GM21390 (cell line): ENCODE results near the gene OBSCN.
"Not testable (repeated sequence)": the region's sequence is repeated elsewhere in the genome, so short reads cannot be mapped to it uniquely, and the experiment has no call there.

Source experiments
- ATAC-seq: cut with Tn5 transposase; IDR thresholded peaks from one replicate; pipeline ENCODE4 v1.9.1; 2021; ENCODE audit not compliant: unreplicated experiment

Gene OBSCN

DNA sequence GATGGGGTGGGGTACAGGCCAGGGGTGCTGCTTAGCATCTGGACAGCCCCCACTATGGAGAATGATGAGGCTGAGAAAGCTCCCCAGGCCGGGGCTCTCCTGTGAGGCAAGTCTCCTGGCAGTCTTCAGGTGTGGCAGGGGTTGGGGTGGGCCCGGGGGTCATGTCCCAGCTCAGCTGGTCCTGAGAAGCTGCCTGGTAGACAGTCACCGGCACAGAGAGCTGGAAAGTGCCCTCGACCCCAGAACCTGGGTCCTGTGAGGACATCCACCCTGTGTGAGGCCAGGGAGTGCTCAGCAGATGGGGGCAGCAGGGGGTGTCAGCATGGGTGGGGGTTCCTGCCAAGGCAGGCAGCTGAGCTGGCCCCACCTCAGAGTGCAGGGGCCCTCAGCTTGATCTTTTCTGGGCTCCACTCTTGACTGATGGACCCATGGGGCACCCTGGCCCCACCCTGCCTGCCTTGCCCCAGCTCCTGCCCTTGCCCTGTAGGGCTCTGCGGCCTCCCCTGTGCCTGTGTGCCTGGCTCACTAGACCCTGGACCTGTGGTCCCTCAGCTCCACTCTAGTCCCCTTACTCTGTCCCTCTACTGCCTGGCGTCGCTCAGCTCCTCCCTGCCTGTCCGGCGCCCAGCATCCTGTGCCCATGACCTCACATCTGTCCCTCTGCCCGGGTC is 36.5 kb upstream of the OBSCN start:
- no peak for ATAC-seq

DNA sequence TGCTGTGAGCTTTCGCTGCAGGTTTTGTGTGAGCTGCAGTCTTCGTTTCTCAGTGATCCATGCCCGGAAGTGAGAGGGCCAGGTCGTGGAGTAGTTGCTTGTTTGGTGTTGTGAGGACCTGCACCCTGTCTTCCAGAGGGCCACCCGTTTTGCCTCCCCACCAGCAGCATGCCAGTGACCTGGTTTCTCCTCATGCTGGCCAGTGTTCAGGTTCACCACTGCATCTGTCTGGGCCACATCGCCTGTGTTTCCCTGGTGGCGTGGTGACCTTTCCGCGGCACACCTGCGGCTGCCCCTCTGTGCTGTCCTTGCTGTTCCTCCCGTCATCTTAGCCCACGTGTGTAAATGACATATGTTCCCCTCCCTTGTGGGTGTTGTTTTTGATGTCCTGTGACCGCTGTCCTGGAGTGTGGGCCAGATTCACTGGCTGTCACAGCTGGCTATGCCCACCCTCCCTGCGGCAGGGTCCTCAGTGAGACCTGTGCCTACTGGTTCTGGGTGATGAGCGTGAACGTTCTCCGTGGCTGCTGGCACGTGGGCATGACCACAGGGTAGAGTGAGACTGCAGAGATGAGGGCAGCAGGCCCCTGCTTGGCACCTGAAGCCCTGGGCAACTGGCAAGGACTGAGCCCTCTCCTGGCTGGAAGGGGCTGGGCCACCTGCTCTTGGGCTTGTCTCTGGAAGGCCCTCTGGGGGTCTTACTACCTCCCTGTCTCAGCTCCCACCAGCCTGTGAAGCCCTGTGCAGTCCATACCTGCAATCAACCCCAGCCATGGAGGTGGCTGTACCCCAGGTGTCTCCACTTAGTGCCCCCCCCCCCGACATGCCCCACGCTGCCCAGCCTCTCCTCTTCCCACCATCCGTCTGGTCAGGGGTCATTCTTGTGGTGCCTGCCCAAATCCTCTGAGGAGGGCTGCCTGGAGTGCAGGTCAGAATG is 35.0 kb upstream of the OBSCN start:
- ATAC-seq = no peak

DNA sequence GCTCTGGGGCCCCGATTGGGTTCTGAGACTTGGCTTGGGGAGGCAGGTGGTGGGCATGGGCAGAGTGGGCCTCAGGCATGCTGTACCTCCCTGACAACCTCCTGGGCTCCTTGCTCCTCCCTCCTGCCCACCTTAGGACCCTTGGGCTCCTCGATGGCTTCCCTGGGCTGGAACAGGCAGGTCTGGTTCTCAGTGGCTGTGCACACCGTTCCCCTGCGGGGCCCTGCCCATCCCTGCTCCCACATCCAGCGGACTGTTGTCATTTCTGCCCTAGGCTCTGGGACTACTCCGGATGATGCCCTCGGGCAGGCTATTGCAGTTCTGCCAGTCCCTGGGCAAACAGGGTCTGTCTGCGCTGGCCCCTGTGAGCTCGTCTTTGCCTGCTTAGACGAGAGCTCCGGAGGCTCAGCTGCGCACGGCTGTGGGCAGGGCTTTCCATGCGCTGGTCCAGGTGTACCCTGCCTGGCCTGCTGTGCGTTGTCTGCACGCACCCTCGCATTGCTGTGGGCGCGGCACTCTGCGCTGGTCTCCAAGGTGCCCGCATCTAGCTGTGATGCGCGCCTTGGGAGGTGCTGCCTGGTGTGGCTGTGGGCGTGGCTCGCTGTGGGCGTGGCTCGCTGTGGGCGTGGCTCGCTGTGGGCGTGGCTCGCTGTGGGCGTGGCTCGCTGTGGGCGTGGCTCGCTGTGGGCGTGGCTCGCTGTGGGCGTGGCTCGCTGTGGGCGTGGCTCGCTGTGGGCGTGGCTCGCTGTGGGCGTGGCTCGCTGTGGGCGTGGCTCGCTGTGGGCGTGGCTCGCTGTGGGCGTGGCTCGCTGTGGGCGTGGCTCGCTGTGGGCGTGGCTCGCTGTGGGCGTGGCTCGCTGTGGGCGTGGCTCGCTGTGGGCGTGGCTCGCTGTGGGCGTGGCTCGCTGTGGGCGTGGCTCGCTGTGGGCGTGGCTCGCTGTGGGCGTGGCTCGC is 34.0 kb upstream of the OBSCN start:
- not testable (repeated sequence) for ATAC-seq

DNA sequence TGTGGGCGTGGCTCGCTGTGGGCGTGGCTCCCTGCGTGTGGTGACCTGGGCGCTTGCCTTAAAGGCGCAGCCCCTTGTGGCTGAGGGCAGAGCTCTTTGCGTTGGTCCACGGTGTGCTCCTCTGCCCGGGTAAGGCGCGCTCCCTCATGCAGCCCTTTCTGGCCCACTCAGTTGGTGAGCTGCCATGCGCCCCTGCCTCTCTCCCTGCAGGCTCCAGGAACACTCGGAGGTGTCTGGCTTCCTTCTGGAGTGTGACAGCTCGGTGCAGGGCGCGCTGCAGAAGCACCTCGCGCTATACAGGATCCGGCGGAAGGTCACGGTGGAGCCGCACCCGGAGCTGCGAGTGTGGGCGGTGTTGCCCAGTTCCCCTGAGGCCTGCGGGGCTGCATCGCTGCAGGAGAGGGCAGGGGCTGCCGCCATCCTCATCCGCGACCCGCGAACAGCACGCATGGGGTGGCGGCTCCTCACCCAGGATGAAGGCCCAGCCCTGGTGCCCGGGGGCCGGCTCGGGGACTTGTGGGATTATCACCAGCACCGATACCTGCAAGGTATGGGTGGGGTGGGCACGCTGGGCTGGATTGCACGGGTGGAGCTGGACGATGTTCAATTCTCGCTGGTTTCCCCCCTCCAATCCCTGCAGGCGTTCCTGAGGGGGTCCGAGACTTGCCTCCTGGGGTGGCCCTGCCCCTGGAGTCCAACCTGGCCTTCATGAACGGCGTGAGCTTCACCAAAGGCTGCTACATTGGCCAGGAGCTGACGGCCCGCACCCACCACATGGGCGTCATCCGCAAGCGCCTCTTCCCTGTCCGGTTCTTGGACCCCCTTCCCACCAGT is 33.1 kb upstream of the OBSCN start:
- no peak for ATAC-seq

DNA sequence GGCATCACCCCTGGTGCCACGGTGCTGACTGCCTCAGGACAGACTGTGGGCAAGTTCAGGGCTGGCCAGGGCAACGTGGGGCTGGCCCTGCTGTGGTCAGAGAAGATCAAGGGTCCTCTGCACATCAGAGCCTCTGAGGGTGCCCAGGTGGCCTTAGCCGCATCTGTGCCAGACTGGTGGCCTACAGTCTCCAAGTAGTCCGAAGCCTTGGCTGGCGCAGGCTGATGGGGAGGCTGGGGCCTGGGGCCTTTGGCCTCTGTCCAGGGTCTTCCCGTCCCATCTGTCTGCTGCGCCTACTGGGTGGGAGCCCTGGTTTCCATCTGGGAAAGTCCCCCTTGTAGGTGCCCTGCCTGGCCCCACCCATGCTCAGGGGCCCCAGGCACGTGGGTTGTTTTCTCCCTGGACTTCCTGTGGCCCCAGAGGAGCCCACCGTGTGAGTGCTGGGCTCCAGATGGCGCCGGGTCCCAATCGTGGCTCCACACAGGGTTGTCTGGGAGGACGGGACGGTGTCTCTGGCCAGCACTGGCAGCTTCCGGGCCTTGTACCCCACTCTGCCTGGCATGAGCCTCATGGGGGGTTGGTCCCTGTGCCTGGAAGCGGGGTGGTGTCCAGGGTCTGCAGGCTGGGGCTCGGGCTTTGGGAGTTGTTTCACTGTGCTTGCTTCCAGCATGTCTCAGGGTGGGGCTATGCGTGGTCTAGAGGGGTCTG is 32.4 kb upstream of the OBSCN start:
- ATAC-seq = no peak

DNA sequence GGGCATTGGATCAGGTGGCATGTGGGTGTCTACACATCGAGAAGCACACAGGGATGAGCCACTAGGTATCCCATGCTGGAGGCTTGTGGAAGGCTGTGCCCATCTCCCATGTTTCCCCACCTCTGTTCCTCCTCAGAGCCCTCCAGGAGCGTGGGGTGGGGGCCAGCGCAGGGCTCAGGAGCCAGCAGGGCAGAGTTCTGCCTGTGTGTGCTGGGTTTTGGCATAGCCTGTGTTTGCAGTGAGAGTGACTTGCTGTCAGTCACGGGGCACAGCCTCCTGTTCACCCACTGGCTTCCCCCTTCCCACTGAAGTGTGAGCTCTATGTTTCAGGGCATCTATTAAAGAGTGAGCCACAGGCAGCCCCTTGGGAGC is 31.8 kb upstream of the OBSCN start:
- ATAC-seq = no peak

DNA sequence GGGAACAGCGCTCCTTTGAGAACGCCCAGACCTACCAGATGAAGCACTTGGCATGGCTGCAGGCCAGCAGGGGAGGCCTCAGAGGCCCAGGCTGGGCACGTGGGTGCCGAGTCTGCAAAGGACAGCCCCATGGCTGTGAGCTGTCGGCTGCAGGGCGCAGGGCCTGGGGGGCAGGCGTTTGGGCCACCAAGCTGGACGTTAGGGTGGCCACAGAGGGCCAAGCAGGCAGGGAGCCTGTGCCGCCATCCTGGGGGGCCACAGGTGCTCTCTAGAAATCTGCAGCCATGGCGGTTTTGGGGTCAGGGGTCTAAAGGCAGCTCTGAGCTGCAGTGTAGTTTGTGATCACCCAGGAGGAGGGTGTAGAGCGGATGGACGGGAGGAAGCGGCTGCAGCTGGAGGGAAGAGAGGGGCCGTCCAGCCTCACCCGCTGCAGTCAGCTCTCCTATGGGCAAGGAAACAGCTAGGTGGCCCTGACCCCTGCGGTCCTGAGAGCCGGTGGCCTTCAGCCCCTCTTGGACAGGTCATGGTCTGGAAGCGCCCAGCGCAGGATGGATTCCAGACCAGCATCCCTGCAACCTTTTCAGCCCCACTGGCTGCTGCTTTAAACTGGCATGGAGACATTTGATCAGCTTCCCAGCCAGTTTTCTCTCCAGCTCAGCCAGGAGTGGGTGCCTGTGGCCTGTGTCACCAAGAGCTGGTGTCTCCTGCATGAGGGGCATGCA is 31.2 kb upstream of the OBSCN start:
- ATAC-seq = no peak

DNA sequence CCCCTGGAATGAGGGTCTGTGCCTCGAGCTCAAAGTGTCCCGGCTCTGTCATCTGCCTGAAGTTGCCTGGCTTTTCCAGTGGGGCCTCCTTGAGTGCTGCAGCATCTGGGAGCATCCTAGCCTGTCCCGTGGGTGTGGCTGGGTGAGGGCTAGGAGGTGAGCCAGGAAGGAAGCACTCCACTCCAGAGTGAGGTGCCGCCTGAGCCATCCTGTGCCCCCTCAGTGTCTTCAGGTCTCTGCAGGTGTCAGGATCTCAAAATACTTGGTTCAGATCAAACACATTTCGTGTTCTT is 30.7 kb upstream of the OBSCN start:
- no peak for ATAC-seq

DNA sequence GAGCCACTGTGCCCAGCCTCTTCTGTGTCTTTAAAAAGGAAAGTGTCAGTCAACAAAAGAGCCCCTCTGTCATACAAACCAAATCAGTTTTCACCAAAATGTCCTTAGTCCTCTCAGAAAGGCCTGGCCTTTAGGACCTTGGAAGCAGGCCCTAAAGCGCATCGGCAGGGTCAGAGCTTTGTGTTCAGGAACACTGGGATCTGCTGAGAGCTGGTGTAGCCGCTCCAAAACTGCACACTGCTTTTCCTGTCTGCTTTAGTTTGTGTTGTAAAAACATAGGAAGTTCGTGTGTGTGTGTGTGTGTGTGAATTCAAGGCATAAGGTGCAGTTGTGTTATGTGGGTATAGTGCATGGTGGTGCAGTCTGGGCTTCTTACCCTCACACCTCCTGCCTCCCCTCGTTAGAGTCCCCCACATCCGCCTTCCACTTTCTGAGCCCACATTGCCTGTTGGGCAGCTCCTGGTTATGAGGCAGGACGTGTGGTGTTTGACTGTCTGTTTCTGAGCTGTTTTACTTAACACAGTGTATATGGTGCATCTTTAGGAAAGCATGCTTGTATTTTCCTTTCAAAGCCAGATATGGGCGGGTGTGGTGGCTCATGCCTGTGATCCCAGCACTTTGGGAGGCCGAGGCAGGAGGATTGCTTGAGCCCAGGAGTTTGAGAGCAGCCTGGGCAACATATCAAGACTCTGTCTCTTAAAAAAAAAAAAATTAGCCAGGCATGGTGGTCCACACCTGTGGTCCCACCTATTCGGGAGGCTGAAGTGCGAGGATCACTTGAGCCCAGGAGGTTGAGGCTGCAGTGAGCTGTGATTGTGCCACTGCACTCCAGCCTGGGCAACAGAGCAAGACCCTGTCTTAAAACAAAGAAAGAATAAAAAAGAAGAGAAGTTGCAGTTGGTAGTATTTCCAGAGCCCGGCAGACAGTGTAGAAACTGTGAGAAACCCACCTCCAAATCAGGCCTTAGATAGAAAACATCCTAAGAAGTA is 29.8 kb upstream of the OBSCN start:
- no peak for ATAC-seq

DNA sequence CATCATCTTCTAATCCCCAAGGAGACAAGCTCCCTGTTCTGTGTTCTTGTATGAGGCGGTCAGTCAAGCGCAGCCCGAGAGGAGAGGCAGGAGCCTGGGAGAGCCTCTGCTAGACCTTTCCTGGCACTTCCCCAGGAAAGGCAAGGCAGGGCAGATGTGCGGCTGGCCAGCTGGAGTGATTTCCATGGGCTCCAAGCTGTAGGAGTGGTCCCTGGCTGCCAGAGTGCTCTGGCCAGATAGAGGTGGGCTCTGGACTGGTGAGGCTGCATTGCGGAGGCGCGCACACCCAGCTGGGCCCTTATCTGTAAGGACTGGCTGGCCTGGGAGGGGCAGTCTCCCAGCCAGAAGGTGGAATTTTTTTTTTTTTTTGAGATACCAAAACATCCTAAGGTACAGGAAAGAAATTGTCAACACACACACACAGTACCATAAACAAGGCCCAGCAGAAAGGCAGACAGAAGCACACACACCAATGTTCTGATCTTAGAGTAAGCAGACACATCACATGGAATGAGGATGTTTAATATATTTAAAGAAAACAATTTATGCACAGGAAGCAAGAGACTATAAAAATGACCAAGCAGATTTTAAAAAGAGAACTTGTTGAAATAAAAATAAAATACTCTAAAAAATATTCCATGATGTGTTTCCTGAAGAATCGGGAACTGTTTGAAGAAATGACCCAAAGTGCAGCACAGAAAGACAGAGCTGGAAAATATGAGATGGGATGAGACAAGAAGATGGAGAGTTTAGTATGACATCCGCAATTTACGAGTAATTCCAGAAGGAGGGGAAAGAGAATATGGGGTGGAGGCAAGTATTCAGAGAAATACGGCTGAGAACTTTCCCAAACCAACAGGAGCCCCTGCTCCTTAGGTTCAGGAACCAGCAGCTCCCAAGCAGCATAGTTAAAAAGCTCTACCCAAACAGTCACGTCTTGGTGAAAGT is 28.8 kb upstream of the OBSCN start:
- no peak for ATAC-seq

DNA sequence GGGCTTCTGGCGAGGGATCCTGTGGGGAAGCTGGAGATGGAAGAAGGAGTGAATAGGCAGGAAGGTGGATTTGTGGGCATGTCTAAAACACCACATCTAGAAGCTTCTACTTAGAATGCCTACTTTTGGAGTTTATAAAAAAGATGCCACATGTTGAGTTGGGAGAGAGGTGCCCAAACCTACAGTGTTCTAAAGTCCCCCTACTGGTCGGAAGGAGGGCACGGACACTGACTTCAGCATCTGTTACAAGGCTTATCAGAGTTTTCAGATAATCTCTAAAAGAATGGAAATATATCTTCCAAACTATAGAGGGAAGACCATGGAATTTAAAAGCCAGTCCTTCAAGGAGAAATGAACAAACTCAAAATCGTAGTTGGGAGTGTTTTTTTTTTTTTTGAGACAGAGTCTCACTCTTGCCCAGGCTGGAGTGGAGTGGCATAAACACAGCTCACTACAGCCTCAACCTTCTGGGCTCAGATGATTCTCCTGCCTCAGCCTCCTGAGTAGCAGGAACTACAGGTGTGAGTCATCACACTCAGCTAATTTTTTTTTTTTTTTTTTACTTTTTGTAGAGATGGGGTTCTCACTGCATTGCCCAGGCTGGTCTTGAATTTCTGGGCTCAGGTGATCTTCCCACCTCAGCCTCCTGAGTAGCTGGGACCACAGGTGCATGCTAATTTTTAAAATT is 27.4 kb upstream of the OBSCN start:
- ATAC-seq = no peak

DNA sequence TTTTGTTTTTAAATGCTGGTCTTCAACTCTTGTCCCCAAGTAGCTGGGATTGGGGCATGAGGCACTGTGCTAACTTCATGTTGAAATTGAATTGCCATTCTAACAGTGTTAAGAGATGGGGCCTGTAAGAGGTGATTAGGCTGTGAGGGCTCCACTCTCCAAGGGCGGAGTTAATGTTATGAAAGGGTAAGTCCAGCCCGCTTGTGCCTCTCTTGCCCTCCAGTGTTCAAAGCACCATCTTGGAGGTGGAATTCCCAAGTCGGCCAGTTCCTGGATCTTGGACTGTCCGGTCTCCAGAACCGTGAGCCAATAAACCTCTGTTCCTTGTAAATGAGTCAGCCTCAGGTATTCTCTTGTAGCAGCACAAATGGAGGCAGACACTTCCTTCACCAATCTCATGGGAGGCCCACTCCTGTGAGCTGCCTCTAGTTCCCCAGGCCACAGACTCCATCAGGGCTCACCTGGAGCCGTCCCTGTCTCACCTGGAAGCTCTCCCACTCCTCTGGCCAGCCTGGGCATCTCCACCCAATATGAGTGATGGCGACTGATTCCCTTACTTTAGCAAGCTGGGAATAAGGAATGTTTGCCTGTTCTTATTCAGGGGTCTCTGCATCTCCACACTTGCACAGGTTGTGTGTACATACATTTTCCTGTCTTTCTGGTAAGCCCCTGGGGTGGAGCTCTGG is 26.7 kb upstream of the OBSCN start:
- ATAC-seq = no peak

DNA sequence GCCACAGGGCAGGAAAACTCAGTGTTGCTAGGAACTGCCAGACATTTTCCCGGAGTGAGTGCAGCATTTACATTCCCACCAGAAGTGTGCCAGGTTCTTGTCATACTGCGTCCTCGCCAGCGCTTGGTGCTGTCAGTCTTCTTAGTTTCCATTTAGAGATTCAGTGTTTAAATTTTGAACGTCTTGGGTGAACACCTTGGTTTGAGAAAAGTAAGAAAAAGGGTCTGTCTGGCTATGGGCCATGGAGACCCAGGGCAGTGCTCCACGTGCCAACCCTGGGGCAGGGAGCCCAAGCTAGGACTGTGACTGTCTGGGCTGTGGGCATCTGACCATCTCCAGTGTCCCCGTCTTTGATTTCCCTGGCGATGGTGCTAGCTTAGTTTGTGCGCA is 26.2 kb upstream of the OBSCN start:
- no peak for ATAC-seq

DNA sequence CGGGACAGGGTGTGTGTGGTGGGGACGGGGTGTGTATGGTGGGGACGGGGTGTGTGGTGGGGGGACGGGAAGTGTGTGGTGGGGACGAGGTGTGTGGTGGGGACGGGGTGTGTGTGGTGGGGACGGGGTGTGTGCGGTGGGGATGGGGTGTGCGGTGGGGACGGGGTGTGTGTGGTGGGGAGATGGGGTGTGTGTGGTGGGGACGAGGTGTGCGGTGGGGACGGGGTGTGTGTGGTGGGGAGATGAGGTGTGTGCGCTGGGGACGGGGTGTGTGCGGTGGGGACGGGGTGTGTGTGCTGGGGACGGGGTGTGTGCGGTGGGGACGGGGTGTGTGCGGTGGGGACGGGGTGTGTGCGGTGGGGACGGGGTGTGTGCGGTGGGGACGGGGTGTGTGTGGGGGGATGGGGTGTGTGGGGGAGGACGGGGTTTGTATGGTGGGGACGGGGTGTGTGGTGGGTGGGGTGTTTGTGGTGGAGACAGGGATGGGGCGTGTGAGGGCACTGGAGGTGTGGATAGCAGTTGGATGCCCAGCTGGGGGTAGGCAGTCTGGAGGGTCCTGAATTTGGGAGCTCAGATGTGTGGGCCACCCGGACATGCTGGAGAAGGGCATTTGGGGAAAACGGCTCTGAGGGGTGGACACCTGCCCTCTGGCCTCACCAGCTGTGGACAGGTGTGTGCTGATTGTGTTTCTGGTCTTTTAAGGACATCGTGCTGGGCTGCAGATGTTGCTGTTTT is 25.4 kb upstream of the OBSCN start:
- ATAC-seq = no peak

DNA sequence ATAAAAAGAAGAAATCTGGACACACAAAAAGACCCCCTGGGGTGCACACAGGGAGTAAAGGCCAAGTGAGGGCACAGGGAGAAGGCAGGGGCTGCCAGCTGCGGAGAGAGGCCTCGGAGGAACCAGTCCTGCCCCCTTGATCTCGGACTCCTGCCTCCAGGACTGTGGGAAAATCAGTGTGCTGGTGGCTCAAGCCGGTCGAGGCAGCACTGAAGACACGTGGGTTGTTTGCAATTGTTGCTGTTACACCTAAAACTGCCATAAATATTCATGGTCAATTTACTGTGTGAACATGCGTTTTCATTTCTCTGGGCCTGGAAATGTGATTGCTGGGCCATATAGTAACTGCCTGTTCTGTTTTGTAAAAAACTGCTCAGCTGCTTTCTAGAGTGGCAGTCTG is 23.7 kb upstream of the OBSCN start:
- ATAC-seq = no peak
